ENCODE data around the gene SH2B3.

DNA sequence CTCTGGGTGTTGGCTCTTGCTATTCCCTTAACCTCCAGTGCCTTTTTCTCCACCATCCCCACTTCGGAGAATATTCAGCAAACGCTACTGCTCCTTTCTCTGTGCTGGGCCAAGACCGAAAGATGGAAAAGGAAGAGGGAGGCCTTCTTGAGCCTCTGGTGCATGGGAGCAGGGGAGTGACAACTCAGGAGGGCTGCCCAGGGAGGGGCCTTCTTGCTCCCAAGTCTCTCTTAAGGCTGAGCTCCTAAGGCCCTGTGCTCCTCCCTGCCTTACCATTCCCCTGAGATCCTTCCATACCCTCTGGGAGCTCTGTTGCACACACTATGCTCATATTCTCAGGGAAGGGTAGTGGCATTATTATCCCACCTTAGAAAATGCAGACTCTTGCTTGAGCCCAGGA lies 34.9 kb downstream of the SH2B3 start:
- no peak for TF ChIP-seq EZH2 (IDR thresholded peaks at IDR 0.05; ENCODE audit: low read depth)
- no peak for TF ChIP-seq CTCF (conservative IDR thresholded peaks at IDR 0.05)
